Aorta (tissue), 5 donors: Measurements from ENCODE around the gene ACAD10. TPM values are rescaled to one million over a fixed set of nuclear protein-coding genes. Genes with fewer than 3 reads are reported as not detected.

Experiments
- ATAC-seq: fragments of 200-7000 bp; cut with Tn5 transposase; one replicate; pipeline ENCODE4 v1.9.1; 2022; ENCODE audit warnings: moderate library complexity; ENCODE audit not compliant: low FRiP score
- DNase-seq, 2 donors: peaks; one replicate each; pipeline ENCODE4 v3.0.0-alpha.2; 2020
- H3K27ac ChIP-seq, 2 donors: one replicate each; pipeline ENCODE4 v1.5.1; 2013; ENCODE audit warnings: low read length in 2 of 2, mild to moderate bottlenecking in 2 of 2, moderate library complexity in 2 of 2, control low read depth in 1 of 2, inconsistent platforms in 1 of 2, low read depth in 1 of 2
- H3K27me3 ChIP-seq, 2 donors: one replicate each; pipeline ENCODE4 v1.6.1; 2013; ENCODE audit warnings: control low read depth in 1 of 2, low read length in 1 of 2, mild to moderate bottlenecking in 1 of 2, moderate library complexity in 1 of 2; ENCODE audit not compliant: insufficient read depth in 2 of 2, control insufficient read depth in 1 of 2
- H3K36me3 ChIP-seq, 2 donors: one replicate each; pipeline ENCODE4 v1.6.1; 2013; ENCODE audit warnings: control low read depth in 1 of 2, low read length in 1 of 2, mild to moderate bottlenecking in 1 of 2; ENCODE audit not compliant: insufficient read depth in 2 of 2, control insufficient read depth in 1 of 2
- H3K4me1 ChIP-seq, 2 donors: one replicate each; pipeline ENCODE4 v1.6.1; 2013; ENCODE audit warnings: low read length in 2 of 2, control low read depth in 1 of 2, mild to moderate bottlenecking in 1 of 2, moderate library complexity in 1 of 2; ENCODE audit not compliant: insufficient read depth in 2 of 2, control insufficient read depth in 1 of 2
- H3K4me3 ChIP-seq, 2 donors: one replicate each; pipeline ENCODE4 v1.5.1; 2013; ENCODE audit warnings: low read length in 2 of 2, control low read depth in 1 of 2, mild to moderate bottlenecking in 1 of 2
- H3K9me3 ChIP-seq: one replicate; pipeline ENCODE4 v1.6.1; 2013; ENCODE audit warnings: mild to moderate bottlenecking, low read length; ENCODE audit not compliant: control insufficient read depth
- WGBS, 2 donors: extraction: QIAGEN DNeasy Blood & Tissue Kit; methylation state at CpG; one replicate each; pipeline ENCODE4 v1.1.7; 2013; 5-methylcytosine and 5-hydroxymethylcytosine counted together
- intact Hi-C, 2 donors: fragments of 100-400 bp; cut with DNase I; formaldehyde crosslinking; loops; one replicate each; pipeline versions ENCODE4 v1.14.2 to v1.15.0; 2022
- polyA plus RNA-seq, 2 donors: library from polyadenylated mRNA; stranded (reverse); fragments of 200-250 nt; gene quantifications; one replicate each; pipeline ENCODE4 v1.2.3, GENCODE V29; 2013
- total RNA-seq, 2 donors: library from RNA; stranded (reverse); fragmentation: NEBNext Ultra II Directional; extraction: Animal tissue kit (Norgen Biotek cat#: 25700); gene quantifications; one replicate each; pipeline ENCODE4 v1.2.1, GENCODE V29; 2021
- donor health status: healthy with polysubstance abuse.
- donor health status: Bipolar disorder and iron deficiency.
- donor health status: DM: no; HTN: no; CAD: no.
- donor health status: DM: no; HTN: no; CAD: no.
- donor health status: DM: yes; HTN: yes; CAD: no.

ACAD10 gene
- total and polyA plus RNA-seq, 4 donors: 7.0 to 27.9 (median 15.6) TPM

- DNase-seq: no peak
- no peak overlapping the region for H3K27ac ChIP-seq
- intact Hi-C loops: no loop called here
- no peak for ATAC-seq
- H3K36me3 ChIP-seq: peaks cover 0 to 15% of the 10 kb centered on the region in 2 donors
- 93% methylated on average over 17 of the region's 17 CpGs for WGBS, 2 donors
- no peaks in the 10 kb centered on the region for H3K4me1 ChIP-seq
- no peaks in the 10 kb centered on the region for H3K27me3 ChIP-seq
- H3K9me3 ChIP-seq: peaks cover 2% of the 10 kb centered on the region
- H3K4me3 ChIP-seq: no peak overlapping the region
Observed at GRCh38 chr12:111783046-111783445, 97.2 kb downstream of the ACAD10 start.

GRCh38 chr12:111784953-111785352 lies 99.1 kb downstream of the ACAD10 start:
- no peak for ATAC-seq
- Histone ChIP-seq H3K27ac (no peak overlapping the region), H3K9me3 (peaks cover 2% of the 10 kb centered on the region), H3K4me3 (no peak overlapping the region), H3K36me3 (peaks cover 0 to 15% of the 10 kb centered on the region in 2 donors), H3K27me3 (no peaks in the 10 kb centered on the region), H3K4me1 (no peaks in the 10 kb centered on the region)
- DNase-seq: no peak
- WGBS, 2 donors: 97 to 99% methylated on average over 4 of the region's 4 CpGs
- intact Hi-C loops: no loop called here

GRCh38 chr12:111785651-111786050 lies 99.8 kb downstream of the ACAD10 start:
- Histone ChIP-seq H3K27ac (no peak overlapping the region), H3K9me3 (peaks cover 2% of the 10 kb centered on the region), H3K4me1 (no peaks in the 10 kb centered on the region), H3K4me3 (no peak overlapping the region), H3K36me3 (peaks cover 0 to 15% of the 10 kb centered on the region in 2 donors), H3K27me3 (no peaks in the 10 kb centered on the region)
- DNase-seq: no peak
- WGBS, 2 donors: 50 to 60% methylated on average over 2 of the region's 2 CpGs
- intact Hi-C loops: no loop called here
- ATAC-seq: no peak

GRCh38 chr12:111788178-111788654 lies 102.4 kb downstream of the ACAD10 start:
- peak; percentile 52 for ATAC-seq
- no peak overlapping the region for H3K27ac ChIP-seq

GRCh38 chr12:111789779-111790178 lies 103.9 kb downstream of the ACAD10 start:
- Histone ChIP-seq H3K9me3 (no peaks in the 10 kb centered on the region), H3K4me3 (no peak overlapping the region), H3K27ac (no peak overlapping the region), H3K36me3 (peaks cover 4 to 13% of the 10 kb centered on the region in 2 donors), H3K4me1 (no peaks in the 10 kb centered on the region), H3K27me3 (no peaks in the 10 kb centered on the region)
- intact Hi-C loops: loop anchor here in 1 of 2 donors (5.0 kb wide), 1 partner anchor 37 kb away; no protein-coding TSS in a partner anchor
- ATAC-seq (no peak), DNase-seq (no peak)
- WGBS, 2 donors: 72 to 75% methylated on average over 11 of the region's 11 CpGs

More at GRCh38 chr12:111788178-111788654, 102.4 kb downstream of the ACAD10 start:
- H3K4me3 ChIP-seq: no peak overlapping the region
- no peaks in the 10 kb centered on the region for H3K27me3 ChIP-seq
- WGBS, 2 donors: 19 to 21% methylated on average over 8 of the region's 8 CpGs
- no peaks in the 10 kb centered on the region for H3K4me1 ChIP-seq
- peak in 1 of 2 donors; percentile 56 for DNase-seq
- H3K9me3 ChIP-seq: no peaks in the 10 kb centered on the region
- H3K36me3 ChIP-seq: peaks cover 3 to 20% of the 10 kb centered on the region in 2 donors
- intact Hi-C loops: no loop called here

- intact Hi-C loops: loop anchor here in 1 of 2 donors (5.0 kb wide), 1 partner anchor 39 kb away; no protein-coding TSS in a partner anchor
- Histone ChIP-seq H3K27me3 (no peaks in the 10 kb centered on the region), H3K4me3 (no peak overlapping the region), H3K4me1 (no peaks in the 10 kb centered on the region), H3K27ac (no peak overlapping the region), H3K9me3 (no peaks in the 10 kb centered on the region), H3K36me3 (peaks cover 7 to 9% of the 10 kb centered on the region in 2 donors)
- DNase-seq: no peak
- ATAC-seq: peak; percentile 43
- 84 to 86% methylated on average over 8 of the region's 8 CpGs for WGBS, 2 donors
Observed at GRCh38 chr12:111791507-111791906, 105.7 kb downstream of the ACAD10 start.

- Histone ChIP-seq H3K27me3 (no peaks in the 10 kb centered on the region), H3K36me3 (peaks cover 8 to 9% of the 10 kb centered on the region in 2 donors), H3K4me1 (no peaks in the 10 kb centered on the region), H3K4me3 (no peak overlapping the region), H3K27ac (no peak overlapping the region), H3K9me3 (no peaks in the 10 kb centered on the region)
- DNase-seq (peak; percentile 76 to 88), ATAC-seq (peak; percentile 86)
- intact Hi-C loops: loop anchor here in 1 of 2 donors (5.0 kb wide), 1 partner anchor 40 kb away; no protein-coding TSS in a partner anchor
- WGBS, 2 donors: 86 to 87% methylated on average over 27 of the region's 27 CpGs
Observed at GRCh38 chr12:111792155-111792855, 106.5 kb downstream of the ACAD10 start.

GRCh38 chr12:111792856-111793235 lies 107.0 kb downstream of the ACAD10 start:
- DNase-seq (no peak), ATAC-seq (no peak)
- 87 to 94% methylated on average over 3 of the region's 3 CpGs for WGBS, 2 donors
- H3K27ac ChIP-seq: no peak overlapping the region
- no peaks in the 10 kb centered on the region for H3K4me1 ChIP-seq
- no peak overlapping the region for H3K4me3 ChIP-seq
- intact Hi-C loops: loop anchor here in 1 of 2 donors (5.0 kb wide), 1 partner anchor 41 kb away; no protein-coding TSS in a partner anchor
- H3K9me3 ChIP-seq: no peaks in the 10 kb centered on the region
- H3K27me3 ChIP-seq: no peaks in the 10 kb centered on the region
- H3K36me3 ChIP-seq: peaks cover 8 to 10% of the 10 kb centered on the region in 2 donors

- intact Hi-C loops: no loop called here
Observed at GRCh38 chr12:111798182-111798581, 112.3 kb downstream of the ACAD10 start.

More at GRCh38 chr12:111798182-111798581, 112.3 kb downstream of the ACAD10 start:
- Histone ChIP-seq H3K27me3 (no peaks in the 10 kb centered on the region), H3K4me3 (no peak overlapping the region), H3K27ac (no peak overlapping the region), H3K4me1 (no peaks in the 10 kb centered on the region), H3K36me3 (peaks cover 11 to 14% of the 10 kb centered on the region in 2 donors), H3K9me3 (no peaks in the 10 kb centered on the region)
- ATAC-seq (no peak), DNase-seq (peak in 1 of 2 donors; percentile 20)
- 81 to 89% methylated on average over 4 of the region's 4 CpGs for WGBS, 2 donors
